Breast epithelium (tissue), 4 donors: ENCODE measurements around the gene RAVER2. TPM values are rescaled to one million over a fixed set of nuclear protein-coding genes. Genes with fewer than 3 reads are reported as not detected.
"Not testable (repeated sequence)": the region's sequence is repeated elsewhere in the genome, so short reads cannot be mapped to it uniquely, and the experiment has no call there.

ENCODE experiments used
- DNase-seq, 2 donors: peaks; one replicate each; pipeline ENCODE4 v3.0.0-alpha.2; 2019; ENCODE audit warnings: low spot score in 2 of 2
- H3K27ac ChIP-seq, 2 donors: fragments of 200-600 bp; sonication (generic) in 1 of 2; one replicate each; pipeline ENCODE4 v1.5.1; 2016 to 2019; ENCODE audit warnings: mild to moderate bottlenecking in 1 of 2
- H3K27me3 ChIP-seq, 2 donors: fragments of 200-600 bp; sonication (generic) in 1 of 2; one replicate each; pipeline versions ENCODE4 v1.5.1 to v1.6.0; 2017 to 2019; ENCODE audit warnings: control low read depth in 1 of 2, mild to moderate bottlenecking in 1 of 2
- H3K36me3 ChIP-seq: fragments of 200-600 bp; one replicate; pipeline ENCODE4 v1.5.1; 2019
- H3K4me1 ChIP-seq, 2 donors: fragments of 200-600 bp; sonication (generic); one replicate each; pipeline ENCODE4 v1.5.1; 2016 to 2019; ENCODE audit warnings: control low read depth in 1 of 2
- H3K4me3 ChIP-seq, 3 donors: fragments of 200-600 bp; sonication (generic); 1 replicate in 2 of 3; 2 replicates in 1 of 3; pipeline ENCODE4 v1.5.1; 2016 to 2019; ENCODE audit warnings: mild to moderate bottlenecking in 3 of 3, moderate library complexity in 2 of 3
- H3K9me3 ChIP-seq, 2 donors: fragments of 200-600 bp; sonication (generic) in 1 of 2; one replicate each; pipeline ENCODE4 v1.5.1; 2016 to 2019; ENCODE audit warnings: control low read depth in 1 of 2
- CTCF ChIP-seq, 3 donors: fragments of 450-650 bp; IDR thresholded peaks; one replicate each; pipeline ENCODE4 v1.5.1; 2016 to 2017; ENCODE audit warnings: antibody characterized with exemption in 3 of 3, mild to moderate bottlenecking in 3 of 3, moderate library complexity in 3 of 3
- POLR2A ChIP-seq: fragments of 450-650 bp; IDR thresholded peaks from one replicate; pipeline ENCODE4 v1.6.1; 2016; ENCODE audit warnings: antibody characterized with exemption, mild to moderate bottlenecking, moderate library complexity
- POLR2AphosphoS5 ChIP-seq, 3 donors: sonication (generic); formaldehyde crosslinking; IDR thresholded peaks; one replicate each; pipeline ENCODE4 v1.6.1; 2017; ENCODE audit warnings: antibody characterized with exemption in 3 of 3
- intact Hi-C: fragments of 100-400 bp; cut with DNase I; formaldehyde crosslinking; loops from one replicate; pipeline ENCODE4 v1.15.1; 2023; ENCODE audit warnings: low total_unique reads
- total RNA-seq, 3 donors: library from RNA; depleted of rRNA; stranded (reverse); fragments of >200 nt; gene quantifications; one replicate each; pipeline ENCODE4 v1.1.0, GENCODE V29; 2016

The RAVER2 gene
- total RNA-seq, 3 donors from 2014 or later: 6.6 to 21.1 (median 17.0) TPM

- Histone ChIP-seq H3K27me3 (no peaks in the 10 kb centered on the region), H3K27ac (no peak overlapping the region), H3K4me3 (no peak overlapping the region), H3K4me1 (no peaks in the 10 kb centered on the region), H3K36me3 (no peaks in the 10 kb centered on the region), H3K9me3 (no peaks in the 10 kb centered on the region)
- no peak for TF ChIP-seq POLR2A
- no peak for TF ChIP-seq CTCF (IDR thresholded peaks at IDR 0.05)
- TF ChIP-seq POLR2AphosphoS5 (IDR thresholded peaks at IDR 0.05): no peak
- no peak for DNase-seq
- intact Hi-C loops: no loop called here
Observed at GRCh38 chr1:64765012-64765411, 20.1 kb downstream of the RAVER2 start.

- Histone ChIP-seq H3K36me3 (no peaks in the 10 kb centered on the region), H3K27ac (no peak overlapping the region), H3K9me3 (no peaks in the 10 kb centered on the region), H3K4me1 (no peaks in the 10 kb centered on the region), H3K27me3 (no peaks in the 10 kb centered on the region), H3K4me3 (no peak overlapping the region)
- TF ChIP-seq POLR2A: no peak
- no peak for DNase-seq
- intact Hi-C loops: no loop called here
Observed at GRCh38 chr1:64765826-64766225, 21.0 kb downstream of the RAVER2 start.

GRCh38 chr1:64766429-64766828, 21.6 kb downstream of the RAVER2 start:
- Histone ChIP-seq H3K27ac (no peak overlapping the region), H3K9me3 (no peaks in the 10 kb centered on the region), H3K4me1 (no peaks in the 10 kb centered on the region), H3K27me3 (no peaks in the 10 kb centered on the region), H3K4me3 (no peak overlapping the region), H3K36me3 (no peaks in the 10 kb centered on the region)
- no peak for DNase-seq
- intact Hi-C loops: no loop called here
- TF ChIP-seq POLR2AphosphoS5 (IDR thresholded peaks at IDR 0.05) (no peak), POLR2A (no peak), CTCF (IDR thresholded peaks at IDR 0.05) (no peak)

GRCh38 chr1:64769482-64769881, 24.6 kb downstream of the RAVER2 start:
- DNase-seq: no peak
- TF ChIP-seq POLR2A: no peak
- TF ChIP-seq POLR2AphosphoS5 (IDR thresholded peaks at IDR 0.05): no peak
- TF ChIP-seq CTCF (IDR thresholded peaks at IDR 0.05): no peak
- H3K4me1 ChIP-seq: no peaks in the 10 kb centered on the region
- no peaks in the 10 kb centered on the region for H3K27me3 ChIP-seq
- H3K9me3 ChIP-seq: no peaks in the 10 kb centered on the region
- intact Hi-C loops: no loop called here
- H3K36me3 ChIP-seq: no peaks in the 10 kb centered on the region
- H3K27ac ChIP-seq: no peak overlapping the region
- no peak overlapping the region for H3K4me3 ChIP-seq

GRCh38 chr1:64769971-64770370, 25.1 kb downstream of the RAVER2 start:
- intact Hi-C loops: loop anchor here (5.0 kb wide), 1 partner anchor 433 kb away; no protein-coding TSS in a partner anchor

GRCh38 chr1:64773306-64773705, 28.4 kb downstream of the RAVER2 start:
- H3K27me3 ChIP-seq, H3K27ac ChIP-seq, H3K36me3 ChIP-seq, H3K4me3 ChIP-seq, H3K9me3 ChIP-seq, H3K4me1 ChIP-seq, DNase-seq: not testable (repeated sequence)
- intact Hi-C loops: loop anchor here (5.0 kb wide), 1 partner anchor 436 kb away; no protein-coding TSS in a partner anchor

More at GRCh38 chr1:64769971-64770370, 25.1 kb downstream of the RAVER2 start:
- Histone ChIP-seq H3K27ac (no peak overlapping the region), H3K9me3 (no peaks in the 10 kb centered on the region), H3K4me1 (no peaks in the 10 kb centered on the region), H3K36me3 (no peaks in the 10 kb centered on the region), H3K27me3 (no peaks in the 10 kb centered on the region), H3K4me3 (no peak overlapping the region)
- no peak for TF ChIP-seq POLR2AphosphoS5 (IDR thresholded peaks at IDR 0.05)
- no peak for TF ChIP-seq CTCF (IDR thresholded peaks at IDR 0.05)
- no peak for TF ChIP-seq POLR2A
- no peak for DNase-seq
